Measurements from ENCODE around the gene ENDOU.

The ENDOU gene

DNA sequence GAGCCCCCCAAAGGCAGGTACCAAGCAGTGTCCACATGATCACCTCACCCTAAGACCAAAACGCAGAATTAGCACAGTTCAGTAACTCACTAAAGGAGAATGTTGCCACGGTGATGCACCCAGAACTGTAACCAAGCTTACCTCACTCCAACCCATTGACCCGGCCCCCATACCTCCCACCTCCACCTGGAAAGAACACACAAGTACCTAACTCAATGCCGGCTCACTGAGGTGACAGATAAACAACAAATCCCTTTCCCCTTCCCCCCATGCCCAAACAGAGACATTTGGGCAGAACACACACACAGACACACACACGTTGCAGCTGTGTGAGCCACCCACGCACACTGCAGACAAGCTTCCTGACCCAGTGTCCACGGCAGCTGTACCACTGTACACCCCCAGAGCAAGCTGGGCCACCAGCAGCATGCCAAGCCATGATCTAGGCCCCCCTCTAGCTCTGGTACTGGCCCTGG lies 32.1 kb upstream of the ENDOU start:
- DNase-seq, result no peak

DNA sequence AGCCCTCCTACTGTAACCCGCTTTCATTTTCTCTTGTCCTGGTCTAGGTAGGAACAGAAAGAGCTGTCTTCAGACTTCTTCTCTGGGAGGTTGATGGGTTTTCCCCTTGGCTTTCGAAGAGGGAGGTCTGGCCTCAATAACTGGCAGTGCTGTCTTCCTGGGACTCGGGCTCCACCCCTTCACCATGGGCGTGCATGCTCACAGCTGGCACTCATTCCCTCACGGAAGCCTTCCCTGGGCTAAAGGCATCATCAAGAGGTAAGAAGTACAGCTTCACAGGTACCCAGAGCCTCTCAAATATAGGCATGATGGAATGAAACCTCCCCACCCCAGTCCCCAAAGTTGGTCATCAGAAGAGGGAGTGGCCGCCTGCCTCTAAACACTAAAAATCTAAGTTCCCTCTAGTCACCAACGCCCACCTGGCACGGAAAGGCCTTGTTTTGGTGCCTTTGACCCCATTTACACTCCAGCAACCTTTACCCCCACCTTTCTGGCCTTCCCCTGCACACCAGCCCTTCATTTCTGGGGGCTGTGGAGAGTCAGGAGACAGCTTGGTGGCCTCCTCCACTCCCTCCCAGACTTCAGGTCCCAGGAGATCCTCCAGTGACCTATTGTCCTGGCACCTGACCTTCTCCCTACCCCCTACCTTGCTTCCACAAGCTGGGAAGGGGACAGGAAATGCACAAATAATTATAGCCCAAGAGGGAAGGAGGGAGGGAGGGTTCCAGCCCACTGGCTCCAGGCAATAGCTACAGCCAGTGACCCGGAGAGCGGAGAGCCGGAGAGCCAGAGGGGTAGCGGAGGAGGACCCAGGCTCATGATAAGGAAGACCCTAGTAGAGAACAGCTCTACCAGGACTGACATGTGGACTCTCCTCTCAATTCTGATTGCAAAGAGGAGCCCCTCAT lies 30.6 kb upstream of the ENDOU start:
- peak in 1 of 5 donors; percentile 53 for DNase-seq

DNA sequence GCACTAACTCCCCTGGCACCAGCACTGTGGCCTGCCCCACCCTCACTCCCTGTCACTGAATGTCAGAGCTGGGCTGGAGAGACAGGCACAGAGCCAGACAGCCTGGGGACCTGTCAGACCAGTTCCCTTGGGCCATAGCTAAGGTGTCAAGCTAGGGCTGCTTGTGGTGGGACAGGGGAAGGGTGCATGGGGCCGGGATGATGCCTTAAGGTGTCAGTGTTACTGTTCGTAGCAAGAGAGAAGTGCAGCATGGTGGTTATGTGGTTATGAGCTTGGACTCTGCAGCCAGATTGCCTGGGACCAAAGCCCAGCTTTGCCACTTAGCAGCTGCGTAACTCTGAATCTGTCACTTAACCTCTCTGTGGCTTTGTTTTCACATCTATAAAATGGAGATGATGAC lies 29.6 kb upstream of the ENDOU start:
- DNase-seq, result no peak

DNA sequence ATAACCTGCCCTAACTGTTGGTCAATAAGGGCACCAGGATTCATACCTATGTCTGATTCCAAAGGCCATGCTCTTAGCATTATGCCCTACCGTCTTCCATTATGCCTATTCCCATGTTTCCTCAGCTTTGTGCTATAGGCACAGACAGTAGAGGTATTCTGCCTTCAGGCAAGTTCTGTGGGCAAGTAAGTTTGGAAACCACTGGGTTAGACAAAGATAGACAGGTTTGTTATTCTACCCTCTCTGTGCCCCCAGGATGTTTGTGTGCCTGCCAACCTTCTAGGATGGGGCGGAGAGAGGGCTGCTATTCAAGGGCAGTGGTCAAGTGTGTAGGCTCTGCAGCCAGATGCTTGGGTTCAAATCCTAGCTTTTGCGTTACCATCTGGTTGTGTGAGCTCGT lies 28.8 kb upstream of the ENDOU start:
- DNase-seq, result no peak

DNA sequence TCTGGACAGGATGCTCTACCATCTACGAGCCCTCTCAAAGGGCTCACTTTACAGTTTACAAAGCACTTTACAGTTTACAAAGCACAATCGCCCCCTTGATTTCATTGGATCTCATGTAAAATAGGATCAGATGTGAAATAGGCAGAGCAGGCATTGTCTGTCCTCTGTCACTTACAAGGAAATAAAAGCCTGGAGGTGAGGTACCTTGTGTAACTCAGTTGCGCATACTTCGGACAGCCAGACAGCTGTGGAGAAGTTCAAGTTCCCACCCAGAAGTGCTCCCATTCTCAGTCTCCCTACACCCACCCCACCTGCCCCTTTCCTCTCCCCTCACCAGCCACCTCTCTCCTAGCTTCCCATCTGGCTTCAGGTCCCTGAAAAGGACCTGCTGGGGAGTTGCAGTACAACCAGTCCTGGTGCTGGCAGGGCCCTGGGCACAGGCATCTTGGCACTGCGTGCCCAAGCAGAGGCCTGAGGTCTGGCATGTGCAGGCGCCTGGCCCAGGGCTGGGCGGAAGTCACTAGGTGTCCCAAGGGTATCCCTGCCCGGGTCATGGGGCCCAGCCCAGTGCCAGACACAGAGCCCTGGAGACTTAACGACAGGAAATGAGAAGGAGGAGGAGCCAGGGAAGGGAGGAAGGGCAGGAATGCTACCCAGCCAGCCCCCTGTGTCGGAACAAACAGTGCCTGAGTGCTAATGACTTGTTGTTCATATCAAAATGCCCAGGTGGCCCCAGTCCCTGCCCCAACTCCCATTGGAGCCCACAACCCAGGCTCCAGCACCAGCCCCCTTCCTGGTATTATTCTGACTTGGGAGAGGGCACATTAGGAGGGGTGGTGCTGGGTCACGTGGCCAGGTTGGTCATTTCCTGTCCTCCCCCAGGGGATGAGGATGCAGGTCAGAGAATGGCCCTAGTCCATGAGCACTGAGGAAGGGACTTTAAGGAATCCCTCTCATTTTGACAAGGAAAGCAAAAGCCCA lies 28.0 kb upstream of the ENDOU start:
- no peak for DNase-seq

DNA sequence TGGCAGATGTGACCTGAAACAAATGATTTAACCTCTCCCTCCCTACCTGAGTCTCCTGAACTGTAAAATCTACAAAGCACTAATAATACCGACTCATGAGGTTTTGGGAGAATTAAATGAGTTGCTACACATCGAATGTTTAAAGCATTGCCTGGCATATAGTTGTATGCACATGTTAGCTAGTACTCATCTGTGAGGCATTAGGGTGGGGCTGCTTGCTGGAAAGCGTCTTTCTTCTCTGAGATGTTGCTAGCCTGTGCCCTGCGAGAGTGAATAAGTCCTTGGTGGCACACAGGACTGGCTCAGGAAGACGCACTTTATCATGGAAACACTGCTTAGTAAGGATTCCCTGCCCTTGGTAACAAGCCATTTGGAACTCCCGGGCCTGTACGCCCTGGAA lies 27.3 kb upstream of the ENDOU start:
- no peak for DNase-seq

DNA sequence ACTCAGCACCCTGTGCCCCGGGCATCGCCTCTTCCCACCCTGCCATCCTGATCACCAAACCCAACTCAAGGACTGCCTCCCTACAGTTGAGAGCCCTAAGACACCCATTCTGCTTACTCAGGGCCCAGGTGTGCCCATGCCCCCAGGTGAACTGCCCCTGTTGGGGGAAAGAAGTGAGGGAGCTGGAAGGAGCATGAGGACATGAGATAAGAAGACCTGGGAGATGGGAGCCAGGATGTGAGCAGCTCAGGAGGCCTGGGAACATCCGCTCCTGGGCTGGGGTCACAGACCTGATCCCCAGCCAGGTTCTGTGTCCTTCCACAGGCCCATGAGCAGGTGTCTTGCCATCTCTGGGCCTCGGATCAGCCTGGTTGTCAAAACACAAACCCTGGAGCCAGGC lies 26.8 kb upstream of the ENDOU start:
- DNase-seq, result no peak

DNA sequence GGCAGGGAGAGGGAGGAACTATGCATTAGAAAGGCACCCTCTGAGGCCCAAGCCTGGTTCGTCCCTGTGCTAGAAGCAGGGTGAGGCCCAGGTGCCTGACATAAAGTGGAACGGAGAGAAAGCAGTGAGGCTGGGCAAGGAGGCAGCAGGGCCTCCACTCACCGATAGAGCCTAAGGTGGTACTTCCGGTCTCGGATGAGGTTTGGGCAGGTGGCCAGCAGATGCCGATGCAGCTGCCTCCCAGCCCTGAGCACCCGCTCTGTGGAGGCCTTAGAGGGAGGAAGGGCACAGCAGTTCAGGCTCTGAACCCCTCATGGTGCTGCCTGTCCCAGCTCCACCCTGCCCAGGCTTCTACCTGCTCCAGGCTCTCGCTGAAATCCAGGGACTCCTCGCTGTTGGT lies 26.3 kb upstream of the ENDOU start:
- no peak for DNase-seq

DNA sequence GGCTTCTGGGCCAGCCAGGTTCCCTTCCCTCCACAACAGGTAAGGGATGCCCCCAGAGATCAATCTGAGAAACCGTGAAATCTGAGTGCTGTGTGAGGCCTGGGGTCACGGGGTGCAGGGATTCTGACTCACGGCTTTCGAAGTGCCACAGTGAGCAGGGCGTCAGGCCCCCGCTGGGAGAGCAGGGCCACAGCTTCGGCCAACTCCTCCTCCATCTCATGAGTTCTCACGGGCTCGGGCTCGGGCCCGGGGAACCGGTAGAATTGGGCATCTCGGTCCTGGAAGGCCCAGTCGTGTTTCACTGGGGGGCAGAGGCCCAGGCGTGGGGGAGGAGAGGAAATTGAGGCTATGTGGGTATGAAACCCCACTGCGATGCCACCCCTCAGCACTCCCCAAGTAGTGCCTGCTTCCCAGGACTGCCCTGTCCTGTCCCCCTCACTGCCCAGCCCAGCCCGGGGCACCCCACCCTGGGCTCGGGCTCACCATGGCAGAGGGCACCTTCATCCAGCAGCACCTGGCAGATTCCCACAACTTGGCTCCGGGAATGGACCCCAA lies 25.7 kb upstream of the ENDOU start:
- no peak for DNase-seq

DNA sequence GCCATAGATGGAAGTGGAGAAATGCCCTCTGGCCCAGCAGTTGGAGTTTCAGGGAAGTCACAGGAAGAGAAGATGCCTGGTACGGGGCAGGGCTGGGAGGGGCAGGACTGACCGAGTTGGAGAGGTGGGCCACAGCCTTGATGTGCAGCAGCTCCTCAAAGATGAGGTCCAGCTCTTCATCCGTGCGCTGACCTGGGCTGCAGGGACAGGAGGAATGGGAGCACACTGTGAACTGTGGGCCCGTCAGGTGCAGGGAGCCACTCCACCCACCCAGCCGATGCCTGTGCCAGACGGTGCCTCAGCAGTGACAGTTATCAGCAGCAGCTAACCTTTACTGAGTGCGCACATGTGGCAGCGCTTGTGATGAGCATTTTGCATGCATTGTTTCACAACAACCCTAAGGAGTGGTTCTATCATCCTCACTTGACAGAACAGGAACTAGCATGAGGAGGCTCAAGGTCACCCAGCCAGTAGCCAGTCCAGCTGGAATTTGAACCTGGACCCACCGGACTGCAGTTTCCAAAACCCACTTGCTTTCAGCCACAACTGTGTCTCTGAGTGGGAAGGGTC lies 25.0 kb upstream of the ENDOU start:
- no peak for DNase-seq

DNA sequence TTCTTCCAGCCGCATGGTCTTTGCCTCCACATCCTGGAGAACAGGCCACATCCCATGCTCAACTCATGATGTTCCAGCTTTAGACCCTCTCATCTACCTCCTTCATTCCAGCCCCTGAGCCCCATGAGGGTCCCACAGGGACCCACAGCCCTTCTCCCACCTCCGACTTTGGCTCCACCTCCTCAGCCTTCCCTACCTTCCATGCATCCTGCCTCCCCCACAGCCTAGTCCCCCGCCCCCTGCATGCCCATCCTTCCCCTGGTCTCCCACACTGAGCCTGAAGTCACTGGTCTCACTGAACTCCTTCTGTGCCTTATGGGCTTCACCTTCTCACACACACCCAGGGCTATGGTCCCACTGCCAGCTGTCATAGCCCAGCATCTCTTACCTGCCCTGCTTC lies 23.6 kb upstream of the ENDOU start:
- no peak for DNase-seq

DNA sequence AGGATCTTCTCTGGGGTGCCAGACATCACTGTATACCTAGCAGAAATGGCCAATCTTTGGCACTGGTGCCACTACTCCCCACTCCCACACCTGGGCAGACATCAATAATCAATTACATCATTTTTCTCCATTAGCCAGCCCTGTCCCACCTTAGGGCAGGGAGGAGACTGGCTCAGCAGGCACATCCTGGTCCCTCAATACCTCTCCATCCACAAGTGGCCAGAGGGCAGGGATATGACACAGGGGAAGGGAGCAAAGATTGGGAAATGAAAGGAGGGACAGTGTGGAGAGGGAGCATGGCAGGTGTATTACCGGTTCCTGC lies 23.2 kb upstream of the ENDOU start:
- no peak for DNase-seq

DNA sequence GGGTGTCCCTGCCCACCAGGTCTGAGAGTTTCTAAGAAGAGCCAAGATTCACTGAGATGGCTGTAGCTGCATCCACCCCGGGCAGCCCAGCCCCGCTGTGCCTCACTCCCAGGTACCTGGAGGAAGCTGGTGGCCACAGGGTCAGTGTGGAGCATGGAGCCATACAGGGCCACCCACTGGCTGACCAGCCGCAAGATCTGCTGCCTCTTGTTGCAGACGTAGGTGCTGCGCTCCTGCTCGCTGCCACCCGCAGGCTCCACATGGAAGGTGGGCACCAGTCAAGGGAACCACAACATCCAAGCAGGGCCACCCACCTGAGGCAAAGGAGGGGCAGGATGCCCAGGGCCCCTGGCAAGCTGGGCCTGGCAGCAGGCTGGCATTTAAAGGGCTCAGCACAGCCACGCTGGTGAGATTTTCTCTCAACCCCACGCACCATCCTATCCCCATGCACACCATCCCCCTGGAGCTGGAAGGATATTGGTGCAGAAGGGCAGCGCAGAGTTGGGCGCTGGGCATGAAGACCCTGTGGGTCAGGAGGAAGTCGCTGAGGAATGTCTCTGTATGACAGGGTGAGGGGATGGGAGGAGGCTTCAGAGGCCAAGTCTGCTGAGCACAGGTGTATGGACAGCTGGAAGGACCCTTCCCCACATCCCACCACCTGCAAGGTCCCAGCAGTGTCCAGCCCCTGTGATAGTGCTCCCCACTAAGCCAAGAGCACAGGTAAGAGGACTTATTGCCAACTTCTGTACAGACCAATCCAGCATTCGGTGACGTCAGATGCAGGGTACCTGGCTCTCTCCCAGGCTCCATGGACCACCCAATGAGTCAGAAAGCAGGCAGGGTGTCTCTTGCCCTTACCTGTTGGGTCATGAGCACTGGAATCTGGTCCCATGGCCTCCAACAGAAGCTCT lies 22.6 kb upstream of the ENDOU start:
- DNase-seq, result no peak

DNA sequence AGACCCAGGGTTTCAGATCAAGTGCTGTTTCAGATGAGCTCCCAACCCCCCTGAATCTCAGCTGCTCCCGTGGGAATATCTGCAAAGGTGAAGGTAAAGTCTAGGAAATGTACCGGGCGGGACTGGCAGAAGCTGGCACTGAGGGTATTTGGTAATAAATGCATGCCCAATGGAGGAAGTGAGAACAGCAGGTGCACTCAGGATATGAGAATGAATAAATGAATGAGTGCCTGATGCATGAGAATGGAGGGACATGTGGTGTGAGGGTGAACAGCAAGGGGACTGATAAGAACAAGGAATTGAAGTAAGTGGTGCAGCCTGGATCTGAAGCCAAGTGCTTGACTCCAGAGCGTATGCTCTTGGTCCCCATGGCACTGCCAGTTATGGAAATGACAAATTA lies 21.8 kb upstream of the ENDOU start:
- DNase-seq, result no peak

DNA sequence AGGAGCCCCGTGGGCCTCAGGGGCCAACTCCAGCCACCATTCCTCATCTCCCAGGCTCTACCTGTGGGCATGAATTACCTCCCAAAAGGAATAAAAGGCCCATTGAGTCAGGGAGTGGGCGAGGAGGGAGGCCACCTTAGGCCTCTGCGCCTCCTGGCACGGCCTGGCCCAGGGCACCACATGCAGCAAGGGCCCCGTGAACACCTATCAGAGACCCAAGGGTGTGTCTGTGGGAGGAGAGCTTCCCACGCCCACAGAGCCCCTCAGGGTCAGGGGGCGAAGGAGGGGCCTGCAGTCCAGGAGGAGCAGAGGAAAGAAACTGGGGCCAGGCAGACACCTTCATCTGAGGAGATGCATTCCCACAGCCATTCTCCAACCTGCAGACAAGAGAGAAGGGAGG lies 21.2 kb upstream of the ENDOU start:
- no peak for DNase-seq

DNA sequence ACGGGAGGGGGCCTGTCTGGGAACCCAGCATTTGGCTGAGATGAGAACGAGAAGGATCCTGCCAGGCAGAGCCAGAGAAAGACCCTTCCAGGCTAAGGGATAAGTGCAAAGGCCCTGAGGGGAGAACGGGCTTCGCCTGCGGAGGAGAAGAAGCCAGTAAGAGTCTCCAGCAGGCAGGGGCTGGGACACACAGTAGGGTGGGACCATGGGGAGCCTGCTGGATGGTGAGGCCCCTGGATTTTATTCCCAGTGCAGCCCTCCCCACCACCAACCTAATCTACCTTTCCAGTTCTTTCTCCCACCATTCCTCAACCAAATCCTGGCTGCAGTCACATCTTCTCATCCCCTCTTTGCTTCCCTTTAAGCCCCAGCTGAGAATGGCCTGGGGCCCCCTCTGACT lies 20.8 kb upstream of the ENDOU start:
- no peak for DNase-seq

DNA sequence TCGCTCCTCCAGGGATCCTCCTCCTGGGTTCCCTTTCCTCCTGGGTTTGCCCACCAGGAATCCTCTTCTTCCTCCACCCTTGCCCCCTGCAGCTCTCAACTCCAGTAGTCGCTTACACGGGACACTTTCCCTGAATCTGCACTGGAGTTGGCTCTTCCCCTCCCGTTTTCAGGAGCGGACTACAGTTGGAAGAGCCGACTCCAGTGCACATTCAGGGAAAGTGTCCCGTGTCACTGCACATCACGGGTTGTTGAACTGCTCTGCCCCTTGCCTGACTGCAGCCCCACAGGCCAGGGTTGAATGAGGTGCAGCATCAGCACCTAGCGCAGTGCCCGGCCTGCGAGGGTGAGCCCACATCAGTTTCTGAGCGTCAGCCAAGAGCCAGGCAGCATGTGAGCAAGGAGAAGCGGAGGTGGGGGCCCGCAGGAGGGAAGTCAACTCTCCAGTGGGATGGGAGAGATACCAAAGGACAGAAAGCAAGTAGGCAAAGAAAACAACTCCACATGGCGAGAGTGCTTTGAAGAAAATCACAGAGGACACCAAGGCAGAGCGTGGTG lies 20.3 kb upstream of the ENDOU start:
- no peak for DNase-seq

DNA sequence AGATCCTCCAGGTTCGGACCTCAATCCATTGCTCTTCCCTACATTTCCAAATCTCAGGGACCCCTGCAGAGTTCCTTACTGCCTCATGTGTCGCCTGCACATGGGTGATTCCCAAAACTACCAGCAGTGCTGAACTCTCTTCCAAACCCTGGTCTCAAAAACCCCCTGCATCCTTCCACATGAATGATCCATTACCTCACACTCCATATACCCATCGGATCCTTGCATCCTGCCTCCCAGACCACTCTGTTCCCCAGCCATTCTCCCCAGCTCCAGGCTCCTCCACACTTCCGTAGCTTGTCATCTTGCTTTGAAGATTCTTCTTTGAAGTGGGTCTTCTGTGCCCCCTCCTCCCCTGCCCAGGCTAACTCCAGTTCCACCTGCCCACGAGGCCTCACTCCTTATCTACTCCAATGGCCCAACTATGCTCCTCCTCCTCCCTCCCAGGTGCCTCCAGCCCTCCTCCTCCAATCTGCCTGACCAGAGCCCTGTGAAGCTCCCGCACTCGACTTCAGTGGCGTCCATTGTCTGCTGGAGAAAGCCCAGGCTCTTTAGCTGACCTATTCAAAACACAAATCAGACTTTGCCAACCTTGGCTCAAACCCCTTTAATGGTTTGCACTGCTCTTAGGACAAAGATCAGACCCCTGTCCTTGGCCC lies 19.6 kb upstream of the ENDOU start:
- no peak for DNase-seq

DNA sequence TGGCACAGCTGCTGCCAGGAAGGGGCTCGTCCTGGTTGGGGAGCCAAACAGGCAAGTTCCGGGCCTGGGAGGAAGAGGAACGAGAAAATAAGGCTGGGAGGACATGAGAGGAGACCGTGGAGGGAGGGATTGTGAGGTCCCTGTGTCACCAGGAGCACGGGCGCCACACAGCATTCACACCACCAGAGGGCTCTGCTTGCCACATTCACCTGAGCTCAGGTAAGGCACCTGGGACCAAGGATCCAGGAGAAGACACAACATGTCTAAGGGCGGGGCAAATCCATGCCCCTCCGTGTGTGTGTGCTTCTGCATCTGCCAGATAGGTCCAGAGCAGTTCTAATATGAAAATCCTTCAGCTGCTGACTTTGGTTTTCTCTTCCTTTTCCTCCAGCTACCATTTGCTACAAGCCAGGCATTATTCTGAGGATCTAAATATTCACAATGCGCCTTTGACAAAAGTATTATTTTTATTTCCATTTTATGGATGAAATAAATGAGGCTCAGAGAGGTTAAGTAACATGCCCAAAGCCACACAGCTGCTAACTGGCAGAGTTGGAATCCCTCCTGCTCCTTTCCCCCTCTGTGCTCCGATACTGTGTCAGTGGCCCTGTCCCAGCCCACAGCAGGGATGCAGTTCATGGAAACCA lies 18.8 kb upstream of the ENDOU start:
- peak in 4 of 5 donors; percentile 36 to 59 (median 44) for DNase-seq

DNA sequence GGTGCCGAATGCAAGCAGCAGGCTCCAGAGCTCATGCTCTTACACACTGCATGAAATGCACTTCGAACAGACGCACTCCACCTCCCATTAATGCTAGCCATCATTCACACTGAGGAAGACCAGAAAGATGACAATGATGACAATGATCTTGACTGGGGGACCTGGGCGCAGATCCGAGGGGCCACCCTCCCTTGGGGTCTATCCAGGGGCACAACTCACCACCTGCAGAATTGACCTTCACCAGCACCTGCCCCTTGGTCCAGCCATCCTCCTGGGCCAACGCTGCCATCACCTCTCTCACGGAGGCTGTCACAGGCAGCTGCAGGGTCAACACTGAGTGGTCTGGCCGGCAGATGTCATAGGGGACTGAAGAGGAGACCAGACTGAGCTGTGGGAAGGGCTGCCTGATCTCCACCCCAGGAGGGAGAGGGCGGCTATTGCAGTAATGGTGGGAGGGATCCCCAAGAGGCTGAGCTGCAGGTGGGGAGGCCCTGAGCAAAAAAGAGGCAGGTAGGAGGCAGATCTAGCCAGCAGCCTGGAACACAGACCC lies 18.1 kb upstream of the ENDOU start:
- DNase-seq, result no peak
